Tibial nerve (tissue), 4 donors: Measurements from ENCODE around the gene IGFALS. TPM values are rescaled to one million over a fixed set of nuclear protein-coding genes. Genes with fewer than 3 reads are reported as not detected.
"Not testable (repeated sequence)": the region's sequence is repeated elsewhere in the genome, so short reads cannot be mapped to it uniquely, and the experiment has no call there.

ENCODE experiments used
- DNase-seq, 2 donors: peaks; one replicate each; pipeline ENCODE4 v3.0.0-alpha.2; 2019; ENCODE audit warnings: low spot score in 2 of 2
- H3K27ac ChIP-seq, 4 donors: fragments of 200-600 bp; sonication (generic) in 3 of 4; one replicate each; pipeline ENCODE4 v1.5.1; 2017 to 2019; ENCODE audit warnings: mild to moderate bottlenecking in 1 of 4
- H3K27me3 ChIP-seq, 2 donors: fragments of 200-600 bp; sonication (generic) in 1 of 2; one replicate each; pipeline versions ENCODE4 v1.5.1 to v1.6.0; 2017 to 2019
- H3K36me3 ChIP-seq, 3 donors: fragments of 200-600 bp; sonication (generic); one replicate each; pipeline ENCODE4 v1.5.1; 2018 to 2019
- H3K4me1 ChIP-seq, 4 donors: fragments of 200-600 bp; sonication (generic) in 3 of 4; one replicate each; pipeline ENCODE4 v1.5.1; 2017 to 2019
- H3K4me3 ChIP-seq, 4 donors: fragments of 200-600 bp; sonication (generic) in 3 of 4; one replicate each; pipeline ENCODE4 v1.5.1; 2017 to 2019; ENCODE audit warnings: mild to moderate bottlenecking in 1 of 4, moderate library complexity in 1 of 4
- H3K9me3 ChIP-seq, 4 donors: fragments of 200-600 bp; sonication (generic) in 3 of 4; one replicate each; pipeline ENCODE4 v1.5.1; 2017 to 2019
- CTCF ChIP-seq, 5 experiments: fragments of 200-600 bp in 3 of 5; fragments of 450-650 bp in 2 of 5; sonication (generic) in 3 of 5; IDR thresholded peaks; one replicate each; pipeline ENCODE4 v1.5.1; 2016 to 2019; ENCODE audit warnings: antibody characterized with exemption in 5 of 5, mild to moderate bottlenecking in 3 of 5, moderate library complexity in 2 of 5
- EP300 ChIP-seq, 2 donors: sonication (generic); formaldehyde crosslinking; IDR thresholded peaks; one replicate each; pipeline ENCODE4 v1.6.1; 2017; ENCODE audit warnings: antibody characterized with exemption in 2 of 2, mild to moderate bottlenecking in 1 of 2
- POLR2A ChIP-seq, 2 donors: fragments of 450-650 bp; IDR thresholded peaks; one replicate each; pipeline ENCODE4 v1.6.1; 2017; ENCODE audit warnings: antibody characterized with exemption in 2 of 2, mild to moderate bottlenecking in 2 of 2, moderate library complexity in 2 of 2
- WGBS, 2 donors: methylation state at CpG; one replicate each; pipeline ENCODE4 v1.1.5; 2018; 5-methylcytosine and 5-hydroxymethylcytosine counted together
- total RNA-seq, 4 donors: library from RNA; depleted of rRNA; stranded (reverse); fragments of >200 nt; gene quantifications; one replicate each; pipeline ENCODE4 v1.1.0, GENCODE V29; 2016

Gene IGFALS
- total RNA-seq, 4 donors from 2014 or later = 0.63 to 1.6 TPM; not detected in 2

- Histone ChIP-seq H3K27me3 (no peaks in the 10 kb centered on the region), H3K9me3 (no peaks in the 10 kb centered on the region), H3K4me3 (no peak overlapping the region), H3K27ac (no peak overlapping the region), H3K4me1 (peaks cover 0 to 9% (median 0%) of the 10 kb centered on the region in 4 donors), H3K36me3 (peaks cover 0 to 73% (median 12%) of the 10 kb centered on the region in 3 donors)
- TF ChIP-seq CTCF (IDR thresholded peaks at IDR 0.05) (no peak), EP300 (IDR thresholded peaks at IDR 0.05) (no peak), POLR2A (IDR thresholded peaks at IDR 0.05) (no peak)
- DNase-seq = no peak
- 82 to 88% methylated on average over 15 to 24 of the region's 28 CpGs for WGBS, 2 donors
Observed at GRCh38 chr16:1809281-1809801, 15.8 kb upstream of the IGFALS start.

- Histone ChIP-seq H3K36me3 (peaks cover 0 to 69% (median 12%) of the 10 kb centered on the region in 3 donors), H3K4me3 (no peak overlapping the region), H3K9me3 (no peaks in the 10 kb centered on the region), H3K27ac (no peak overlapping the region), H3K4me1 (peaks cover 0 to 9% (median 0%) of the 10 kb centered on the region in 4 donors), H3K27me3 (no peaks in the 10 kb centered on the region)
- DNase-seq = no peak
- TF ChIP-seq CTCF (IDR thresholded peaks at IDR 0.05) (no peak), POLR2A (IDR thresholded peaks at IDR 0.05) (no peak), EP300 (IDR thresholded peaks at IDR 0.05) (no peak)
- WGBS, 2 donors = 79 to 82% methylated on average over 16 to 18 of the region's 18 CpGs
Observed at GRCh38 chr16:1808691-1809090, 15.2 kb upstream of the IGFALS start.

- WGBS, 2 donors = 75 to 90% methylated on average over 10 of the region's 10 CpGs
- Histone ChIP-seq H3K4me3 (no peak overlapping the region), H3K9me3 (no peaks in the 10 kb centered on the region), H3K4me1 (peaks cover 0 to 2% (median 0%) of the 10 kb centered on the region in 4 donors), H3K36me3 (peaks cover 0 to 58% (median 12%) of the 10 kb centered on the region in 3 donors), H3K27ac (no peak overlapping the region), H3K27me3 (no peaks in the 10 kb centered on the region)
- DNase-seq = no peak
- no peak for TF ChIP-seq CTCF (IDR thresholded peaks at IDR 0.05)
- TF ChIP-seq EP300 (IDR thresholded peaks at IDR 0.05) = no peak
Observed at GRCh38 chr16:1807626-1808025, 14.1 kb upstream of the IGFALS start.

GRCh38 chr16:1800701-1801100 is 7.2 kb upstream of the IGFALS start:
- H3K27me3 ChIP-seq = no peaks in the 10 kb centered on the region
- H3K9me3 ChIP-seq = peaks cover 0 to 15% (median 0%) of the 10 kb centered on the region in 4 donors
- H3K4me3 ChIP-seq = no peak overlapping the region
- H3K36me3 ChIP-seq = peaks cover 0 to 17% (median 0%) of the 10 kb centered on the region in 3 donors
- H3K27ac ChIP-seq = no peak overlapping the region
- 81% methylated on average over 10 of the region's 10 CpGs for WGBS, 2 donors
- DNase-seq = no peak
- no peaks in the 10 kb centered on the region for H3K4me1 ChIP-seq
- TF ChIP-seq EP300 (IDR thresholded peaks at IDR 0.05) (no peak), CTCF (IDR thresholded peaks at IDR 0.05) (no peak), POLR2A (IDR thresholded peaks at IDR 0.05) (no peak)

GRCh38 chr16:1799263-1799662 is 5.8 kb upstream of the IGFALS start:
- not testable (repeated sequence) for DNase-seq, H3K27ac ChIP-seq, H3K4me3 ChIP-seq, H3K4me1 ChIP-seq, H3K27me3 ChIP-seq
- Histone ChIP-seq H3K9me3 (peaks cover 0 to 15% (median 0%) of the 10 kb centered on the region in 4 donors), H3K36me3 (peaks cover 0 to 12% (median 0%) of the 10 kb centered on the region in 3 donors)
- WGBS, 2 donors = 87 to 92% methylated on average over 5 of the region's 5 CpGs
